ENCODE results near the gene PRKCH.

PRKCH gene

DNA sequence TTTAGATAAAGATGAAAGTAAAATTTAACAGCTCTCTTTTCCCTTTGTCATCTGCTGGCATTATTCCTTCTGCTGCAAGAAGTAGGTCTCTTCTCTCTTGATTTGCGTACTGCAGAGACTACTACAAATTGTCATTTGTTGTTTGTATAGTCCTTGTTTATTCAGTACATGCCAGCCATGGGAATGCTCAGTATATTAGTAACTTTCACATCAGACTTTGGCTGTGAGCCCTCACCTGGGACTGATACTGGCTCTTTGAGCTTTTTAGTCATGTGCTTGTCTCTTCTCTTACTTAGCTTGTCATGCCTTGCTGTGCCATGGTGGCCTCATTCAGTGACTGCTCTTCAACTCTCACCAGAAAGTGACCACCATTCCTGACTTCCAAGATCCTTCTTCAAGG is 169.8 kb downstream of the PRKCH start:
- DNase-seq (ENCODE audit: low read depth in 2 of 2): no peak

- DNase-seq (ENCODE audit: low read depth in 2 of 2): no peak
These were observed 170.6 kb downstream of the PRKCH start for GRCh38 chr14:61491876-61492434.

DNA sequence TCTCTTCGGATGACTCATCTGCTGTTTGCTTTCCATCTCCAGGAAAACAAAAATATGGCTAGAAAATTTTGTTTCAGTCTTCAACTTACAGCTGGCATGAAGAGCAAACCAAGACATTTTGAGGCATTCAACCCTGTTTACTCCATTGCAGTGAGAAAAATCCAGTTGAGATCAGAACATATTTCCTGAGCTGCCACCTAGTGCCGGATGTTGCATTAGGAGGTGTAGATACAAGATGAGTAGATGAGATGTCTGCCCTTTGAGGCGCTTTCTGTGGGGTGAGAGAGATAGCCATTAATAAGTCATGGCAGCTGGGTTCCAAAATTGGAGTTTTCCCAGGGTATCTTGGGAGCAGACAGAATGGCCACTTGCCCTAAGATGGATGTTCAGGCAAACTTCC is 171.1 kb downstream of the PRKCH start:
- no peak for DNase-seq (ENCODE audit: low read depth in 2 of 2)

DNA sequence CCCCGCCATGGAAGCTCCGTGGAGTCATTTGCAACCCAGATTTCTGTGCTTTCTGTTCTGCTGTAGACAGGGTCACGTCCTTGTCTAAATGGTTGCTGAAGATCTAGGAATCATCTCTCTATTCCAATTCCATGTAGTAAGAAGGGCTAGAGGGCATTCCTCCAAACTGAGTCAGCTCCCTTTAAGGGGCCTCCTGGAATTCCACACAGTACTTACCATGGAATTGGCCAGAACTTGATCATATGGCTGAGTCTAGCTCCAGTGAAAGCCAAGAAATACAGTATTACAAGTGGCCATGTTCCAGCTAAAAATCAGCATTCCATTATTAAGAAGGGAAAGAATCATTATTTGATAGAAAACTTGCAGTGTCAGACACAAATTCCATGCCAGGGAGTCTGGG is 171.9 kb downstream of the PRKCH start:
- DNase-seq (ENCODE audit: low read depth in 2 of 2): no peak

DNA sequence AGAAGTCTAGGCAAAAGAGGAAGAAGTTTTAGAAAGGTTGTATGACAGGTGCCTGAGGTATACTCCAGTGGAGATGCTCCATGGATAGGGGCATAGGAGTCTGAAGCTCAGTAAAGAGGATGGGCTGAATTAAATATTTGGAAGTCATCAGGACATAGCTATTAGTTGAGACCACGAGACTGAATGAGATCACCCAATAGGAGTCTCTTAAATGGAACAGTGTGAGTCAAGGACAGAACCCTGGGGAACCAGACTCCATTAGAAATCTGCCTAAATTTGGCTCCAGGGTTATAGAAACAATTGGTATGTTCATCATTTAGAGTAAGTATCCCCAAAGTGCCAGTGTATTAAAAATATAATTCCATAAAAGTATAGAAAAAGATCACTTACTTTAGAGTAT is 172.6 kb downstream of the PRKCH start:
- no peak for DNase-seq (ENCODE audit: low read depth in 2 of 2)

DNA sequence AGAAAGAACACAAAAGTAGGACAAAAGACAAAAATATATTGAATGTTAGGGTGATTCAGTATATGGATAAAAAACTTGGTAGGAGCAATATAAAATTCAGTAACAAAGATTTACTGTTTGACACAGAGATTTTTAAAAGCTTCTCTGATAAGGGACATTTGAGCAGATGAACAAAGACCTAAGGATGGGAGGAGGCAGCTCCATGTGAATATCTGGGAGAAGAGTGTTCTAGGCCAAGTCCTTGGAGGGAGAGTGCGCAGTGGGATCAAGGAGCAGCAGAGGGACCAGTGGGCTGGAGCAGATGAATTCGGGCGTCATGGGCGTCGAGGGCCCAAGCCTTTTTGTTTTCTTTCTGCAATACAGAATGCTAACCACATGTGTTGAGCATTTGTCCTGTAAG is 174.4 kb downstream of the PRKCH start:
- DNase-seq (ENCODE audit: low read depth in 2 of 2): no peak

DNA sequence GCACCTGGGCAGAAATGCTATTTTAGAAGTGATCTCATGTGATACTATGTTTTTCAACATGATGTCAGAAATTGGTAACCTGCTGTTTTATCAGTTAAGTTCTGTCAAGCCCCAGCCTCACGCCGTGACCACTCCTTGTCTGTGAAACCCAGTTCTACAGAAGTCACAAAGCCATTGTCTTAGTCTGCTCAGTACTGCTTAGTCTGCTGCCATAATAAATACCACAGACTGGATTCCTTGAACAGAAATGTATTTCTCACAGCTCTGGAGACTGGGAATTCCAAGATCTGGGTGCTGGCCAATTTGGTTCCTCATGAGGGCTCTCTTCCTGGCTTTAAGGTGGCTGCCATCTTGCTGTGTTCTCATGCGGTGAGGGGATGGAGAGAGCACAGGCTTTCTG is 176.9 kb downstream of the PRKCH start:
- no peak for DNase-seq (ENCODE audit: low read depth in 2 of 2)

DNA sequence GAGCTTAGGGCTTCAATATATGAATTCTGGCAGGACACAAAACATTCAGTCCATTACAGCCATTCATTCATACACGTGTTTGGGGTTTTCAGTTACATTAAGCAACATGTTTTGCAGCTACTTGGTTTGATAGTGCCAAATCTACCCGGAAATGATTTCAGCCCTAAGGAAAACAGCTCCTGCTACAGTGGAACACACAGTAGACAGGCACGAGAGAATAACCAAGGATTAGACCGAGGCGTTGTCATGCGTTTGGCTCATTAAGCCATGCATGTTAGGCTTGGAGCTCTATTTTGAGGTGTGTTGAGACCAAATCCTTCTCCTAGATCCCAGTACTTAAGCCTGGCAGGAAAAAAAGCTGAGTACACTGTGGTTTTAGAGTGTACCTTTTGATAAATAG is 177.4 kb downstream of the PRKCH start:
- DNase-seq (ENCODE audit: low read depth in 2 of 2): no peak

GRCh38 chr14:61499991-61500390 is 178.6 kb downstream of the PRKCH start:
- no peak for DNase-seq (ENCODE audit: low read depth in 2 of 2)

DNA sequence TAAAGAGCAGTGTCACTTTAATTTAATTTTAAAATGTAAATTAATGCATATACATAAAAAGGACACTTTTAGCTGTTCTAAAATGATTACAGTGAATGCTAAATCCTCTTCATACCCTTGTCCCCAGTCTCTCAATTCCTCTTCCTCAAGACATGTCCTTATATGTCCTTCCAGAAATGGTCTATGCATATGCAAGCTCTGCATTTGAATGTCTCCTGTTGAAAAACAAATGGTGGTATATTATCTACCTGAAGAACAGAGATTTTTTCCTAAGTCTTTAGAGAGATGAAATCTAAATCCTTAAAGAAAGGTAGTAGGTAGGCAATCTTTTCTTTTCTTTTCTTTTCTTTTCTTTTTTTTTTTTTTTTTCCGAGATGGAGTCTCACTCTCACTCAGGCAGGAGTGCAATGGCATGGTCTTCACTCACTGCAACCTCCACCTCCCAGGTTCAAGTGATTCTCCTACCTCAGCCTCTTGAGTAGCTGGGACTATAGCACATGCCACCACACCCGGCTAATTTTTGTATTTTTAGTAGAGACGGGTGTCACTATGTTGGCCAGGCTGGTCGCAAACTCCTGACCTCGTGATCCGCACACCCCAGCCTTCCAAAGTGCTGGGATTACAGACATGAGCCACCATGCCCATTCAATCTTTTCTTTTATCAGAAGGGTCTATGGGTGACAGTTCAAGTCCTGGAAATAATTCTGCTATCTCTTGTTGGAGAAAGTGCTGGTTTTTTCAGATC is 180.5 kb downstream of the PRKCH start:
- no peak for DNase-seq (ENCODE audit: low read depth in 2 of 2)

DNA sequence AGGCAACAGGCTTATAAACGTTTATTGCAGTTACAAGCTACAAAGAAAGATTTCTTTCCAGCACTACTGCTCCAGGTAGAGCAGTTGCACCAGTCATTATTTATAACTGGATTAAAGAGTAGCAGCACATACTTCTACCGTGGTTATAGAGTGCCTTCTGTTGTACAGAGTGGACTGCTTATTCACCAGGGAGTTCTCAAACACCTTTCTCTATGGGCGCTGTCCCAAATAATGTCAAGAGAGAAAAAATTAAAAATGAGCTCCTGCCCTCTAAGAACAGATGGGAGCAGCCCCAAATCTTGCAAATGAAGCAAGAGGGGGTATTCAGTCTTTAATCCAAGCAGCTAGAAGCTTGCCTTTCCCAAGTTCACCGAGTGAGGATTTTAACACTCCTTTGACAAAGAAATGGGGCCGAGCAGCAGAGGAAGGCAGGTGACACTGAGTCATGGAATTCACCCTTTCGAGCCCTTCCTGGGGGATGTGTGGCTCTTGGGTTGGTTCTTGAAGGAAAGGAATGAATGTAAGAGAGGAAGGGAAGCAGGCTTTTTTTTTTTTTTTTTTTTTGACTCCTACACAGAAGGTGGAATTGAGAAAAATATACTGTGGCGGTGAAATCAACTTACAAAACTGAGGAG is 181.2 kb downstream of the PRKCH start:
- DNase-seq (ENCODE audit: low read depth in 2 of 2): no peak

DNA sequence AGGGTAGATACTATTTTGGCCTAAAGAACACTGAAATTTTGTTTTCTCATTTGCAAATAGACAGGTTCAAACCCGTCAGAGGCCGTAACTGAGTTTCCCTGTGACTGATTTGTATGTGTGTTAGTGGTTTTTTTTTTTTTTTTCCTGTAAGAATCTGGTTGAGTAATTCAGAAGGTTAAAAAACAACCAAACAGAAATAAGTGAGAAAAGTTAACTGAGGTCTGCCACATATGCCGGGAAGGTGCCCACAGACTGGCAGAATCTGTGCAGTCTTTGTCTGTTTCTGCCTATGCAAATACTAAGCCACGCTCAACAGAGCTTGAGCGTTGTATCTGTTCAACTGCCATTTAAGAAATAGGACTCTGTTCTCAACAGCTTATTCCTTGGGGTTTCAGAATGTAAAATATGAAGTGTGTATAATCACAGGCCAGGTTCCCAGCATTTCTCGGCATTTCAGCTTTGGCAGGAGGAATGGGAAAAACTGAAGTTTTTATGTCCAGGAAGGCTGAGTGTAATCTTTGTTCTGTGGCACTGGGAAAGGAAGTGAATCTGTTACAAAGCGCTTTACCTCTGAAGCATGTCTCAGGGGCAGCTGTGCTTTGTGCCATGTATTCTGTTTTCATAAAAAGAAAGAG is 181.9 kb downstream of the PRKCH start:
- DNase-seq (ENCODE audit: low read depth in 2 of 2): peak; percentile 24 to 30

DNA sequence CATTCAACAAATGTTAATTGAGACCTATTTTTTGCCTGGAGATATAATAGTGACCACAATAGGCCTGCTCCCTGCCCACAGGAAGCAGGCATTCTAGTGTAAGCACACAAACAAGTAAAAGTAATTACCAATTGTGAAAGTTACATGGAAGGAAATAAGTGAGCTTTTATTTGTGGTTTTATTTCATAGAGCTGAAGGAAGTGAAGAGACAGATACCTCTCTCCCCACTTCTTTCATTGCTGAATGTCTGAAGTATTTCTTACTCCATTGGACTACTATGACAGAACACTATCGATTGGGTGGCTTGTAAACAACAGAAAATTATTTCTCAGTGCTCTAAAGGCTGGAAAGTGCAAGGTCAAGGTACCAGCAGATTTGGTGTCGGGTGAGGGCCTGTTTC is 183.5 kb downstream of the PRKCH start:
- DNase-seq (ENCODE audit: low read depth in 2 of 2): no peak

DNA sequence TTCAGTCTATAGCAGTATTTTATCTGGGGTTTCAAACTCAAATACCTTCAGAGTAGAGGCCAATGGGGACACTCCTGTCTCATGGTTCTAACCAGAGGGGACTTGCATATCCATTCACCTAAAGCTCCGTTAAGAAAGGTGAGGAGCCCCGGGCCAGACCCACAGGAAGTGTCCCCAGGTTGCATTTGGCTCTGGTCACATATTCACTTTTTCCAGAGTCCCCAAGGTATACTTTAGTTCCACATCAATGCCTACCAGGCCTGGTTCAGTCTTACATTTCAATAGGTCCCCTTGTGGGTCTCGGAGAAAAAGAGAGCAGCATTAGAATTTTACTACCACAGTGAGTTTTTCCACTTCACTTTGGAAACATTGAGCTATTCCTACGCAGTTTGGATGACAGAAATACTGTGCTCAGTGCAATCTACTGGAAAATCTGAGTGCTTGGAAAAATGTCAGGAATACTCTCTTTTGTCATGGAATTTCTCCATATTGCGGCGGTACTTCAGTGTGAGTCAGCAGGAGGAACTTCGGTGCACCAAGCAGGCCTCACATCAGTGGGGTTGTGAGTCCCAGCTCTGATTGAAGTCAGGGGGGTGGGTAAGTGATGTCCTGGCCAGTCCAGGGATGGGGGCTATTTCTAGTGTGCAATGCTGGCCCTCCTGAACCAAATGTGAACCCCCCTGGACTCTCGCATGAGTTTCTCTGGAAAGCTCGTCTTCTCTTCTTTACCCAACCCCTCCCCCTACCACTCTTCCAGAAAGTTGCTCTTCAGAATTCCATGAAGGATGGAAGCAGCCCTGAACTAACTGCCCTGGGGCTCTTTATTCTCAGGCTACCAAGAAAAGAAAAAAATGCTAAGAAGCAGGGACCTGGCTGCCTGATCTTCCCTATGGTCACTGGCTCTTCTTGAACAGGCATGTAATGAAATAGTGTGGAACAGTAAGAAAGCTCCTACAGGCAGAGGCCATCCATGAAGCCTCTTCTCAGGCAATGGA is 184.7 kb downstream of the PRKCH start:
- DNase-seq (ENCODE audit: low read depth in 2 of 2): no peak

- no peak for DNase-seq (ENCODE audit: low read depth in 2 of 2)
These were observed 187.1 kb downstream of the PRKCH start for GRCh38 chr14:61508526-61508925.

- DNase-seq (ENCODE audit: low read depth in 2 of 2): no peak
These were observed 189.6 kb downstream of the PRKCH start for GRCh38 chr14:61510736-61511557.

DNA sequence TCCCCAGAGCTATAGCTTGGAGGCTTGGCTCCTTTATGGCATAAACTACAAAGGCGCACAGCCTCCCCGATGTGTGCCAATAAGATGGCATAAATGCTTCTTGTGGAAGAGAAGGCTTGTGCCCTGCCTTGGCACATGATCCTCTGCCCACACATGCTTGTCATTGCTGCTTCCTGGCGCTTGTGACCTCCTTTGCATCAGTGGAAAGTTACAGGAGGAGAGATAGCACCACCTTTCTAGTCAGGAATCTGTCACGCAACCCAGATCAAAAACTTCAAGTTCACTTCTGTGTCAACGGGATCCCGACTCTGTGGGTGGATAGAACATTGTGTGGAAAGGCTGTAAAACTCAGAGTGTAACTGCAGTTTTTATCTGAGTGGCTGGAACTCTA is 190.2 kb downstream of the PRKCH start:
- DNase-seq (ENCODE audit: low read depth in 2 of 2): no peak

- no peak for DNase-seq (ENCODE audit: low read depth in 2 of 2)
These were observed 190.9 kb downstream of the PRKCH start for GRCh38 chr14:61512026-61512834.

DNA sequence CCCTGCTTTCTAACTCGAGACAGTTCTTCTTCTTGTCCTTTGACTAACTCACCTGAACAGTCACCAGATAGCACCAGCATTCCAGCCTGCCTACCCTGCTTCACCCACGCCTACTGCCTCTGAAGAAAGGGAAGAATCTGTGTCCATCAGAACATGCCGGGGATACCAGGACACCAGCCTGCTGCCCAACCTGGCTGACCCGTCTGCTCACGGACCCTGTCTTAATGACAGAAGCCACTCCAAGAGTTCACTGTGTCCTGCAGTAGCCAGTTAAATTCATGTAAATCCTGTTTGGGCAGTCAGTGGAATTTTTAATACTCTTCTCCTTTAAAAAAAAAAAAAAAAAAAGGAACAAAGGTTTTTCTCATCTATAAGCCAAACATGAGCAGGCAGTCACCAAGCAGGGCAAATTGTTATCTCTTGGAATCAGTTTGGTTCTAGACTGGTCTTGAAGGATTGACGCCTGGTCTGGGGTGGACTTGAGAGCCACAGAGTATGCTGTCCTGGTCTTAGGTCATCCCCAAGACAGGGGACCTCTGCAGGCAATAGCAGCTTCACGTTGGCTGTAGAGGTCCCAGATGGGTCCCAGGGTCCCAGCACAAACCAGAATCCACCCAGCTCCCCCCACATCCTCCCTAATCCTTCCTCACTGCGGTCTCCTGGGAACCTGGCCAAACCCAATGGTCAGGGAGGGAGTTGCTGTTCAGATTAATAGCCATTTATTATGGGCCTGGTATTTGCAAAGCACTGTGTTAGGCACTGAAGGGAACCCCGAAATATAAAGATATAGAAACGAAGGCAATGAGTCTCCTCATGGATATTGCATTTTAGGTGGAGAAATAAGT is 192.8 kb downstream of the PRKCH start:
- DNase-seq (ENCODE audit: low read depth in 2 of 2): no peak
